CD14-positive monocyte (primary cell): ENCODE data around the gene MAST2. TPM values are rescaled to one million over a fixed set of nuclear protein-coding genes. Genes with fewer than 3 reads are reported as not detected.

Source experiments
- DNase-seq, 3 donors: peaks; one replicate each; pipeline ENCODE4 v3.0.0-alpha.2; 2011 to 2022
- H2AFZ ChIP-seq: 2 replicates; pipeline ENCODE4 v1.6.0; 2012; ENCODE audit warnings: mild to moderate bottlenecking, low read depth, low read length, inconsistent platforms; ENCODE audit not compliant: insufficient read depth, poor library complexity, severe bottlenecking
- H3K27ac ChIP-seq, 2 donors: 1 replicate in 1 of 2; 2 replicates in 1 of 2; pipeline ENCODE4 v1.5.1; 2012 to 2013; ENCODE audit warnings: low read length in 2 of 2, control low read depth in 1 of 2, inconsistent platforms in 1 of 2, low read depth in 1 of 2, mild to moderate bottlenecking in 1 of 2
- H3K27me3 ChIP-seq, 2 donors: one replicate each; pipeline versions ENCODE4 v1.6.0 to v1.6.1; 2011 to 2013; ENCODE audit warnings: low read length in 2 of 2; ENCODE audit not compliant: control insufficient read depth in 2 of 2, insufficient read depth in 2 of 2
- H3K36me3 ChIP-seq, 2 donors: replicated peaks in 1 of 2; 1 replicate in 1 of 2; 2 replicates in 1 of 2; pipeline versions ENCODE4 v1.5.1 to v1.6.1; 2012 to 2013; ENCODE audit warnings: low read length in 2 of 2, control low read depth in 1 of 2, inconsistent platforms in 1 of 2, mild to moderate bottlenecking in 1 of 2; ENCODE audit not compliant: insufficient read depth in 2 of 2, control insufficient read depth in 1 of 2
- H3K4me1 ChIP-seq, 2 donors: 1 replicate in 1 of 2; 2 replicates in 1 of 2; pipeline versions ENCODE4 v1.5.1 to v1.6.1; 2012 to 2013; ENCODE audit warnings: low read length in 2 of 2, control low read depth in 1 of 2, inconsistent platforms in 1 of 2, mild to moderate bottlenecking in 1 of 2, moderate library complexity in 1 of 2; ENCODE audit not compliant: insufficient read depth in 2 of 2, control insufficient read depth in 1 of 2
- H3K4me2 ChIP-seq: replicated peaks from 2 replicates; pipeline ENCODE3; 2012; ENCODE audit warnings: low read length, moderate library complexity, mild to moderate bottlenecking; ENCODE audit not compliant: poor library complexity, severe bottlenecking; ENCODE audit errors: extremely low read depth
- H3K4me3 ChIP-seq, 3 experiments: fragments of 200-600 bp in 1 of 3; sonication (generic) in 1 of 3; replicated peaks in 1 of 3; 1 replicate in 2 of 3; 2 replicates in 1 of 3; pipeline ENCODE4 v1.5.1; 2011 to 2013; ENCODE audit warnings: low read length in 3 of 3, mild to moderate bottlenecking in 3 of 3, control low read depth in 2 of 3, low read depth in 2 of 3, inconsistent platforms in 1 of 3, moderate library complexity in 1 of 3
- H3K79me2 ChIP-seq: 2 replicates; pipeline ENCODE4 v1.6.0; 2012; ENCODE audit warnings: mild to moderate bottlenecking, control low read depth, inconsistent platforms, low read length, moderate library complexity; ENCODE audit not compliant: insufficient read depth
- H3K9ac ChIP-seq: 2 replicates; pipeline ENCODE4 v1.6.0; 2017; ENCODE audit warnings: low read length, mild to moderate bottlenecking; ENCODE audit not compliant: insufficient read depth, poor library complexity, severe bottlenecking
- H3K9me3 ChIP-seq, 2 donors: replicated peaks in 1 of 2; 1 replicate in 1 of 2; 2 replicates in 1 of 2; pipeline versions ENCODE4 v1.5.1 to v1.6.1; 2012 to 2013; ENCODE audit warnings: low read length in 2 of 2, control low read depth in 1 of 2; ENCODE audit not compliant: control insufficient read depth in 1 of 2, insufficient read depth in 1 of 2
- H4K20me1 ChIP-seq: 2 replicates; pipeline ENCODE4 v1.6.0; 2012; ENCODE audit warnings: mild to moderate bottlenecking, low read length, control low read depth, moderate library complexity; ENCODE audit not compliant: insufficient read depth
- H3K27ac Mint-ChIP-seq, 7 donors: one replicate each; pipeline ENCODE4 v1.8.0; 2020; ENCODE audit warnings: mild to moderate bottlenecking in 7 of 7, mixed read lengths in 7 of 7, moderate library complexity in 6 of 7, inconsistent platforms in 2 of 7
- H3K27me3 Mint-ChIP-seq, 3 donors: one replicate each; pipeline ENCODE4 v1.8.0; 2021 to 2022; ENCODE audit warnings: low read depth in 3 of 3, mild to moderate bottlenecking in 3 of 3, mixed read lengths in 3 of 3, moderate library complexity in 3 of 3, inconsistent platforms in 1 of 3
- H3K36me3 Mint-ChIP-seq, 2 donors: one replicate each; pipeline ENCODE4 v1.8.0; 2020; ENCODE audit warnings: mixed read lengths in 2 of 2, inconsistent platforms in 1 of 2, mild to moderate bottlenecking in 1 of 2
- H3K4me1 Mint-ChIP-seq: one replicate; pipeline ENCODE4 v1.8.0; 2020; ENCODE audit warnings: mild to moderate bottlenecking, mixed read lengths
- H3K4me3 Mint-ChIP-seq, 2 donors: one replicate each; pipeline ENCODE4 v1.8.0; 2020; ENCODE audit warnings: mild to moderate bottlenecking in 2 of 2, mixed read lengths in 2 of 2, moderate library complexity in 1 of 2
- H3K9me3 Mint-ChIP-seq, 7 donors: one replicate each; pipeline ENCODE4 v1.8.0; 2020 to 2022; ENCODE audit warnings: mixed read lengths in 7 of 7, mild to moderate bottlenecking in 6 of 7, moderate library complexity in 6 of 7, inconsistent platforms in 2 of 7
- WGBS: methylation state at CpG from one replicate; pipeline ENCODE4 v1.1.5; 2013; ENCODE audit warnings: missing lambda C conversion rate; ENCODE audit not compliant: insufficient coverage; 5-methylcytosine and 5-hydroxymethylcytosine counted together
- intact Hi-C, 2 donors: fragments of 100-400 bp; cut with micrococcal nuclease; formaldehyde crosslinking; loops; one replicate each; pipeline versions ENCODE4 v1.15.0 to v1.15.1; 2023
- polyA plus RNA-seq, 3 donors: library from polyadenylated mRNA; depleted of rRNA in 1 of 3; unstranded in 2 of 3; stranded (reverse) in 1 of 3; fragments of 300-500 nt in 2 of 3; fragments of >200 nt in 1 of 3; fragmentation: Illumina TruSeq in 2 of 3; gene quantifications; 1 replicate in 2 of 3; 2 replicates in 1 of 3; pipeline ENCODE4 v1.2.3, GENCODE V29; 2012 to 2021
- TF ChIP-seq, protein P1 (sequence below): fragments of 200-600 bp; IDR thresholded peaks from one replicate; pipeline ENCODE4 v1.8.0; 2022; ENCODE audit warnings: antibody characterized with exemption, mild to moderate bottlenecking

MAST2 gene
- polyA plus RNA-seq, 3 donors = 1.0 to 7.2 (median 2.5) TPM

DNA sequence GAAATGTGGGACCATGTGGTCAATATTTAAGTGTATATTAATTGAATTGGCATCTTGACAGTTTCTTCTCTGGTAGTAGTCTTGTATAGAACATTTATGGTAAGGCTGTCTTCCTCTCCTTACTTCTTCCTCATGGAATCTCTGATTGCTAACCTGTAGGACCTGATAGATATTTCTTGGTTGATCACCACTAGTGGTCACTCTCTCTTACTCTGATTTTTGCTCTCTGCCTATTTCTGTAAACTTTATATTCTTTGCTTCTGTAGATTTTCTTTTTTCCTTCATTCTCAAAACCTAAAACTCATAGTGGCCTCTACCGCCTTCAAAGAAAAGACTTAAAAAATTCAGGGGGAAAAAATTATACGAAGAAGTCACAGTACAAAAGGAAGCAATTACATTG lies 21.2 kb downstream of the MAST2 start:
- WGBS = no CpG with 5 or more reads among the region's 2 CpGs
- Mint-ChIP-seq H3K9me3 (peaks cover 0 to 8% (median 0%) of the 10 kb centered on the region in 7 donors), H3K4me3 (no peak overlapping the region), H3K27ac (no peak overlapping the region), H3K27me3 (peaks cover 0 to 3% (median 0%) of the 10 kb centered on the region in 3 donors), H3K4me1 (peaks cover 15% of the 10 kb centered on the region), H3K36me3 (peaks cover 30 to 41% of the 10 kb centered on the region in 2 donors)
- Histone ChIP-seq H3K36me3 (peaks cover 2 to 35% of the 10 kb centered on the region in 2 donors), H3K27ac (no peak overlapping the region), H3K4me1 (peaks cover 0 to 11% of the 10 kb centered on the region in 2 donors), H3K9ac (no peak overlapping the region), H3K79me2 (no peaks in the 10 kb centered on the region), H3K4me2 (no peak overlapping the region), H3K4me3 (no peak overlapping the region), H4K20me1 (no peaks in the 10 kb centered on the region), H3K9me3 (no peaks in the 10 kb centered on the region), H3K27me3 (no peaks in the 10 kb centered on the region), H2AFZ (no peak overlapping the region)
- TF ChIP-seq, protein P1, sequence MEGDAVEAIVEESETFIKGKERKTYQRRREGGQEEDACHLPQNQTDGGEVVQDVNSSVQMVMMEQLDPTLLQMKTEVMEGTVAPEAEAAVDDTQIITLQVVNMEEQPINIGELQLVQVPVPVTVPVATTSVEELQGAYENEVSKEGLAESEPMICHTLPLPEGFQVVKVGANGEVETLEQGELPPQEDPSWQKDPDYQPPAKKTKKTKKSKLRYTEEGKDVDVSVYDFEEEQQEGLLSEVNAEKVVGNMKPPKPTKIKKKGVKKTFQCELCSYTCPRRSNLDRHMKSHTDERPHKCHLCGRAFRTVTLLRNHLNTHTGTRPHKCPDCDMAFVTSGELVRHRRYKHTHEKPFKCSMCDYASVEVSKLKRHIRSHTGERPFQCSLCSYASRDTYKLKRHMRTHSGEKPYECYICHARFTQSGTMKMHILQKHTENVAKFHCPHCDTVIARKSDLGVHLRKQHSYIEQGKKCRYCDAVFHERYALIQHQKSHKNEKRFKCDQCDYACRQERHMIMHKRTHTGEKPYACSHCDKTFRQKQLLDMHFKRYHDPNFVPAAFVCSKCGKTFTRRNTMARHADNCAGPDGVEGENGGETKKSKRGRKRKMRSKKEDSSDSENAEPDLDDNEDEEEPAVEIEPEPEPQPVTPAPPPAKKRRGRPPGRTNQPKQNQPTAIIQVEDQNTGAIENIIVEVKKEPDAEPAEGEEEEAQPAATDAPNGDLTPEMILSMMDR = no peak
- intact Hi-C loops = no loop called here
- DNase-seq = no peak

DNA sequence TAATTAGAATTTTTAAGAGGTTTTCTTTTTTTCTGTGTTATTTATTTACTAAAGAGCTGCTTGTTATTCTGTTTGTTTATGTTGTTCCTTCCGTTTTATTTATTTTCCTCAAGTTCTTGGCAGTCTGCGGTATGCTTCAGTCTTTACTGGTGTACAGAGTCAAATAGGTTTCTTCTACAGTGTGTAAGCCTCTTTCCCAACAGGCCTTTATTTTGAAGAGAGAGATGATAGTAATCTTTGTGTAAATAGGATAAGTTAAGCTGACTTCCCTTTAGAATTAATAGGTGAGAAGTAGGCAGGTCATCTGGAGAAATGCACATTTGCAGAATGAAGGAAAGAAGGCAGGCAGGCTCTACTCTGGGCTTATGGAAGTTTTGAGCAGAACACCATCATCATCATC lies 23.8 kb downstream of the MAST2 start:
- no peaks in the 10 kb centered on the region for H3K9me3 ChIP-seq
- Mint-ChIP-seq H3K4me3 (no peak overlapping the region), H3K36me3 (peaks cover 47 to 60% of the 10 kb centered on the region in 2 donors), H3K27me3 (peaks cover 0 to 3% (median 0%) of the 10 kb centered on the region in 3 donors), H3K27ac (no peak overlapping the region), H3K9me3 (no peaks in the 10 kb centered on the region), H3K4me1 (no peaks in the 10 kb centered on the region)
- intact Hi-C loops = no loop called here
- H3K9ac ChIP-seq = no peak overlapping the region
- H3K4me1 ChIP-seq = no peaks in the 10 kb centered on the region
- H3K27me3 ChIP-seq = no peaks in the 10 kb centered on the region
- no CpG with 5 or more reads among the region's 2 CpGs for WGBS
- no peaks in the 10 kb centered on the region for H4K20me1 ChIP-seq
- no peak overlapping the region for H3K4me3 ChIP-seq
- H3K36me3 ChIP-seq = peaks cover 12 to 55% of the 10 kb centered on the region in 2 donors
- H3K79me2 ChIP-seq = no peaks in the 10 kb centered on the region
- TF ChIP-seq, protein P1 = no peak
- no peak for DNase-seq
- no peak overlapping the region for H3K4me2 ChIP-seq
- H3K27ac ChIP-seq = no peak overlapping the region
- no peak overlapping the region for H2AFZ ChIP-seq
